Measurements from ENCODE around the gene METTL8.

GRCh38 chr2:171287611-171288010, 146.2 kb downstream of the METTL8 start:
- TF ChIP-seq CTCF (IDR thresholded peaks at IDR 0.05; ENCODE audit: low read length) (no peak), EZH2 (optimal IDR thresholded peaks at IDR 0.05; ENCODE audit: low read depth, low read length) (no peak), EZH2phosphoT487 (IDR thresholded peaks at IDR 0.05; ENCODE audit: low read length) (no peak)

All from MM.1S (cell line).